ENCODE measurements around the gene NFIC. TPM values are rescaled to one million over a fixed set of nuclear protein-coding genes. Genes with fewer than 3 reads are reported as not detected.
"Not testable (repeated sequence)": the region's sequence is repeated elsewhere in the genome, so short reads cannot be mapped to it uniquely, and the experiment has no call there.

Gene NFIC
- total RNA-seq, 1 experiment from 2014 or later: 8.0 TPM

GRCh38 chr19:3375221-3376090, 9.1 kb downstream of the NFIC start:
- no peak overlapping the region for H2BK120ac ChIP-seq (ENCODE audit: low read depth, low read length, poor library complexity, severe bottlenecking)
- no peak overlapping the region for H2BK5ac ChIP-seq (ENCODE audit: insufficient read length, low read length)
- no peak overlapping the region; the same call in 1 of the 2 replicates for H3K14ac ChIP-seq (ENCODE audit: insufficient read depth, low read length)
- no peak overlapping the region for H3K27ac ChIP-seq (ENCODE audit: insufficient read length, low read depth, low read length)
- H3K18ac ChIP-seq (ENCODE audit: insufficient read length, low read depth, low read length): no peak overlapping the region
- Mint-ChIP-seq H3K27ac (no peak overlapping the region; a peak in 1 of 7 replicates), H3K36me3 (ENCODE audit: insufficient read depth in 1 of 3, low read depth in 3 of 3) (no peaks in the 10 kb centered on the region), H3K27me3 (ENCODE audit: low read depth) (peaks cover 64% of the 10 kb centered on the region), H3K4me1 (peaks cover 0 to 20% of the 10 kb centered on the region in 2 experiments; a peak in 2 of 4 replicates), H3K4me3 (no peak overlapping the region), H3K9me3 (no peaks in the 10 kb centered on the region; a peak in 2 of 5 replicates)
- no peak overlapping the region for H2BK20ac ChIP-seq (ENCODE audit: low read depth, low read length, poor library complexity, severe bottlenecking)
- H3K9ac ChIP-seq (ENCODE audit: extremely low read depth, insufficient read length, low read length): no peak overlapping the region
- no peak overlapping the region for H2BK15ac ChIP-seq (ENCODE audit: low read depth, low read length)
- no peaks in the 10 kb centered on the region for H3K79me2 ChIP-seq (ENCODE audit: insufficient read depth, low read length)
- no peak overlapping the region for H4K5ac ChIP-seq (ENCODE audit: insufficient read length, low read depth, low read length)
- H4K20me1 ChIP-seq (ENCODE audit: control insufficient read depth, insufficient read depth, insufficient read length): no peaks in the 10 kb centered on the region
- no peak overlapping the region for H3K4me2 ChIP-seq (ENCODE audit: insufficient read depth, insufficient read length, low read length)
- H3T11ph ChIP-seq (ENCODE audit: low read length): no peak overlapping the region
- no peaks in the 10 kb centered on the region for H3K79me1 ChIP-seq (ENCODE audit: insufficient read depth, low read depth, low read length, poor library complexity, severe bottlenecking)
- peaks cover 17% of the 10 kb centered on the region for H3K27me3 ChIP-seq (ENCODE audit: insufficient read depth, low read length)
- H3K23ac ChIP-seq (ENCODE audit: insufficient read length, low read depth, low read length): no peak overlapping the region
- H3K56ac ChIP-seq (ENCODE audit: insufficient read length, low read depth, low read length): no peak overlapping the region
- WGBS (ENCODE audit: extremely low coverage, insufficient read length, low lambda C conversion rate): no CpG with 5 or more reads among the region's 32 CpGs
- H4K91ac ChIP-seq (ENCODE audit: insufficient read length, low read depth, low read length): no peak overlapping the region
- H2BK12ac ChIP-seq (ENCODE audit: insufficient read length, low read depth, low read length): no peak overlapping the region
- DNase-seq: no peak
- no peak overlapping the region for H2AK5ac ChIP-seq (ENCODE audit: insufficient read length, low read length)
- no peak overlapping the region for H2AFZ ChIP-seq (ENCODE audit: low read length)
- H3K23me2 ChIP-seq (ENCODE audit: insufficient read length, low read depth, low read length, poor library complexity, severe bottlenecking): no peaks in the 10 kb centered on the region
- TF ChIP-seq, protein P1, sequence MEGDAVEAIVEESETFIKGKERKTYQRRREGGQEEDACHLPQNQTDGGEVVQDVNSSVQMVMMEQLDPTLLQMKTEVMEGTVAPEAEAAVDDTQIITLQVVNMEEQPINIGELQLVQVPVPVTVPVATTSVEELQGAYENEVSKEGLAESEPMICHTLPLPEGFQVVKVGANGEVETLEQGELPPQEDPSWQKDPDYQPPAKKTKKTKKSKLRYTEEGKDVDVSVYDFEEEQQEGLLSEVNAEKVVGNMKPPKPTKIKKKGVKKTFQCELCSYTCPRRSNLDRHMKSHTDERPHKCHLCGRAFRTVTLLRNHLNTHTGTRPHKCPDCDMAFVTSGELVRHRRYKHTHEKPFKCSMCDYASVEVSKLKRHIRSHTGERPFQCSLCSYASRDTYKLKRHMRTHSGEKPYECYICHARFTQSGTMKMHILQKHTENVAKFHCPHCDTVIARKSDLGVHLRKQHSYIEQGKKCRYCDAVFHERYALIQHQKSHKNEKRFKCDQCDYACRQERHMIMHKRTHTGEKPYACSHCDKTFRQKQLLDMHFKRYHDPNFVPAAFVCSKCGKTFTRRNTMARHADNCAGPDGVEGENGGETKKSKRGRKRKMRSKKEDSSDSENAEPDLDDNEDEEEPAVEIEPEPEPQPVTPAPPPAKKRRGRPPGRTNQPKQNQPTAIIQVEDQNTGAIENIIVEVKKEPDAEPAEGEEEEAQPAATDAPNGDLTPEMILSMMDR (conservative IDR thresholded peaks at IDR 0.05): no peak
- H3K4me1 ChIP-seq (ENCODE audit: insufficient read depth, low read length): no peaks in the 10 kb centered on the region
- H4K8ac ChIP-seq (replicated peaks; ENCODE audit: insufficient read length, low read depth, low read length): no peak overlapping the region
- no peaks in the 10 kb centered on the region for H3K9me3 ChIP-seq (ENCODE audit: control insufficient read depth, low read depth, low read length)
- H3K4ac ChIP-seq (ENCODE audit: low read depth, low read length): no peak overlapping the region

DNA sequence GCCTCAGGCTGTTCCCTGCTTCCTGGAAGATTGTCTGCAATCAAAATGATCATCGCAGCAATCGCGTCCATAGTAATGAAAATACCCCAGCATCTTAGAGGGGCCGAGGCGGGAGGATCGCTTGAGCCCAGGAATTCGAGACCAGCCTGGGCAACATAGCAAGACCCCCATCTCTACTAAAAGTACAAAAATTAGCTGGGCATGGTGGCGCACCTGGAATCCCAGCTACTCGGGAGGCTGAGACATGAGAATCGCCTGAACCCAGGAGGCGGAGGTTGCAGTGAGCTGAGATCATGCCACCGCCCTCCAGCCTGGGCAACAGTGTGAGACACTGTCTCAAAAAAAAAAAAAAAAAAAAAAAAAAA, 9.7 kb downstream of the NFIC start:
- not testable (repeated sequence) for H4K91ac ChIP-seq (ENCODE audit: insufficient read length, low read depth, low read length); H3K4me1 ChIP-seq (ENCODE audit: insufficient read depth, low read length); H2BK20ac ChIP-seq (ENCODE audit: low read depth, low read length, poor library complexity, severe bottlenecking); H2BK5ac ChIP-seq (ENCODE audit: insufficient read length, low read length); H3K56ac ChIP-seq (ENCODE audit: insufficient read length, low read depth, low read length); H2AFZ ChIP-seq (ENCODE audit: low read length); DNase-seq; H3K4ac ChIP-seq (ENCODE audit: low read depth, low read length); H3K36me3 Mint-ChIP-seq (ENCODE audit: insufficient read depth in 1 of 3, low read depth in 3 of 3); H3K23me2 ChIP-seq (ENCODE audit: insufficient read length, low read depth, low read length, poor library complexity, severe bottlenecking); H4K8ac ChIP-seq (replicated peaks; ENCODE audit: insufficient read length, low read depth, low read length); H3K27ac Mint-ChIP-seq; H3K4me2 ChIP-seq (ENCODE audit: insufficient read depth, insufficient read length, low read length); H3K79me1 ChIP-seq (ENCODE audit: insufficient read depth, low read depth, low read length, poor library complexity, severe bottlenecking); H4K5ac ChIP-seq (ENCODE audit: insufficient read length, low read depth, low read length); H3K23ac ChIP-seq (ENCODE audit: insufficient read length, low read depth, low read length); H3K9ac ChIP-seq (ENCODE audit: extremely low read depth, insufficient read length, low read length); H2BK15ac ChIP-seq (ENCODE audit: low read depth, low read length); H3K4me3 Mint-ChIP-seq; H2BK12ac ChIP-seq (ENCODE audit: insufficient read length, low read depth, low read length); H2BK120ac ChIP-seq (ENCODE audit: low read depth, low read length, poor library complexity, severe bottlenecking); H3K14ac ChIP-seq (ENCODE audit: insufficient read depth, low read length); H4K20me1 ChIP-seq (ENCODE audit: control insufficient read depth, insufficient read depth, insufficient read length); H3K27ac ChIP-seq (ENCODE audit: insufficient read length, low read depth, low read length); H3T11ph ChIP-seq (ENCODE audit: low read length); H2AK5ac ChIP-seq (ENCODE audit: insufficient read length, low read length); H3K9me3 Mint-ChIP-seq; H3K18ac ChIP-seq (ENCODE audit: insufficient read length, low read depth, low read length); H3K79me2 ChIP-seq (ENCODE audit: insufficient read depth, low read length); H3K9me3 ChIP-seq (ENCODE audit: control insufficient read depth, low read depth, low read length)
- no CpG with 5 or more reads among the region's 12 CpGs for WGBS (ENCODE audit: extremely low coverage, insufficient read length, low lambda C conversion rate)
- H3K27me3 ChIP-seq (ENCODE audit: insufficient read depth, low read length): peaks cover 11% of the 10 kb centered on the region
- Mint-ChIP-seq H3K4me1 (peaks cover 0 to 14% of the 10 kb centered on the region in 2 experiments; a peak in 2 of 4 replicates), H3K27me3 (ENCODE audit: low read depth) (peaks cover 64% of the 10 kb centered on the region)
